Measurements from ENCODE around the gene HOXB2. TPM values are rescaled to one million over a fixed set of nuclear protein-coding genes. Genes with fewer than 3 reads are reported as not detected.

HOXB2 gene
- total RNA-seq, 1 experiment from 2014 or later: 27.0 TPM

- DNase-seq (ENCODE audit: low spot score): peak; percentile 51
These were observed 33.9 kb upstream of the HOXB2 start for GRCh38 chr17:48578616-48579470.

GRCh38 chr17:48577946-48578615, 33.2 kb upstream of the HOXB2 start, which contains the start of gene HOXB4:
Gene HOXB4, minus strand, starts transcription at chr17:48578350. Its CDS starts 31 bp downstream, at chr17:48578319.
- peak; percentile 71 for DNase-seq (ENCODE audit: low spot score)

- DNase-seq (ENCODE audit: low spot score): peak; percentile 56
These were observed 32.5 kb upstream of the HOXB2 start for GRCh38 chr17:48577330-48577945.

GRCh38 chr17:48576479-48577309, 31.8 kb upstream of the HOXB2 start:
- peak; percentile 35 for DNase-seq (ENCODE audit: low spot score)

DNA sequence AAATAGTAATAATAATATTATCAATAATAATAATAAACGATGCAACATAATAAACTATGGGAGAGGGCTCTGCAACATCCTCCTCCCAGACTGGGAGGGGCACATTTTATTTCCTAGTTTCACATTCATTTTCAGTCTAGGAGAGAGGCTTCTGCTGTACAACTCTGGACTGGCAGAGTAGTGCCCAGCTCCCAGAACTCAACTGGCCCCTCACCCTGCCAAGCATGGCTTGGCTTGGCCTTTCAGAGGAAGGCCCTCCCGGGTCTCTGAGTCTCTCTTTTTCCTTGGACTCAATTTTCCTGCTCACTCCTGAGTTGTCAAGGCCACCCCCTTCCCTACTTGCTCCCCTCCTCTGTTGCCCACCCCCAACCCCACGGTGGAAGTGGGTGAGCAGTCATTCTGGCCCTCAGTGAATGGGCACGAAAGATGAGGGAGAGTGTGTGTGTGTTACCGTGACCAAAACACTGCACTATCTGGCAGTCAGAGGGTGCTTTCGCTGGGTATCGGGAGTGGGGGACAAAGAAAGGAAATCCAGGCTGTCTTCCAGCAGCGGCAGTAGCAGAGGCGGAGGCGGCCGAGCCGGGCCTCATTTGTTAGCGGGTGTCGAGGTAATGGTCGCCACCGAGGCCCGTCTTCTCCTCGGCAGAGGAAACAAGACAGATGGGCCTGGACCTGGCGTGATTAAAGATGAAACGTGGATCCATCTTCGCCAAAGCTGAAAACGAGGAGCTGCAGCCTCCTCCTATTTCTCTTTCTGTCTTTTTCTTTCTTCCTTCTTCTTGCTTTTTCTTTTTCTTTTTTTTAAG, 31.0 kb upstream of the HOXB2 start:
- peak; percentile 51 for DNase-seq (ENCODE audit: low spot score)

DNA sequence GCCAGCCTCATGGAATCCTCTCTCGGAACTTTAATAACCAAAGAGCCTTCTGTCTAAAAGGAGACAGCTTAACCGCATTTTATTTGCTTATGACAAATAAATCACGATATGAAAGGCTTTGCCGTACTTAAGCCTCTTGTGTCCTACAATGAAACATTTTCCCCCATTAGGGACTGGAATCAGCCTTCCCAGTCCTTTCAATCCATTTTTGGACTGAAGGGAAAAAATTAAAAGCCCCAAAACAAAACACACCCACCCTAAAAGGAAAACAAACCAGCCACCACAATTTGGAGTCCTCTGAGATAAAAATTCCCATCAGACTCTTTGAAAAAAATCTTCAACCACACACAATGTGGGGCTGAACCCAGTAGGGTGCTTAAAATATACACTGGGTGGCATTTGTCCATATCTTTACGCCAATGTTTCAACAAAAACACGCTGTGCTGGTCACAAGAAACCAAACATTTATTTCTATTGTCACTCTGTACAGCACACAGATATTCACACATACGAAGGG, 30.2 kb upstream of the HOXB2 start:
- DNase-seq (ENCODE audit: low spot score): peak; percentile 85

- no peak for DNase-seq (ENCODE audit: low spot score)
These were observed 29.7 kb upstream of the HOXB2 start for GRCh38 chr17:48574505-48575065.

DNA sequence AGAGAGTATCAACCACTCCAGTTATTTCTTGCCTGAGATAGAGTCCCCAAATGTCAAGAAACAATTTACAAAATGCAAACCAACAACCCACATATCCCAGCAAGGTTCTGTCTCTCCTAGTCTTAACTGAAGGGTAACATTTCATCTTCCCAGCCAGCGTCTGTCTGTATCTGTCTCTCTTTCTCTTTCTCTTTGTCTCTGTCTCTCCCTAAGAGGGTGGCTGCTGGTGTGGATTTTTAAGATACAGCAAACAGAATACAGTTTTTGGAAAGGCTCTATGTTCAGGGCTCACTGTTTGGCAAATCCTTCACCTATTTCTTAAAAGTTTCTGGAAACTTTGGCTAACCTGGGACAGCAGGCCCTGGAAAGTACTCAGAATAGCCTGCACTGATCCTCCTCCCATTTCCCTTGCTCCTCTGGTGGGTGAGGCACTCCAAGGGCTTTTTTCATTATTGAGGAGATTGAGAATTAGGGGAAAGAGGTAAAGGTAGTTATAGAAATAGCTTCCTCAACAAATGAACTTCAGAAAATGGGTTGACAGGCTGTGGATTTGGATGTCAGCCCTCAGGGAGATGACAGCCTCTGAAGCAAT, 27.0 kb upstream of the HOXB2 start:
- no peak for DNase-seq (ENCODE audit: low spot score)

DNA sequence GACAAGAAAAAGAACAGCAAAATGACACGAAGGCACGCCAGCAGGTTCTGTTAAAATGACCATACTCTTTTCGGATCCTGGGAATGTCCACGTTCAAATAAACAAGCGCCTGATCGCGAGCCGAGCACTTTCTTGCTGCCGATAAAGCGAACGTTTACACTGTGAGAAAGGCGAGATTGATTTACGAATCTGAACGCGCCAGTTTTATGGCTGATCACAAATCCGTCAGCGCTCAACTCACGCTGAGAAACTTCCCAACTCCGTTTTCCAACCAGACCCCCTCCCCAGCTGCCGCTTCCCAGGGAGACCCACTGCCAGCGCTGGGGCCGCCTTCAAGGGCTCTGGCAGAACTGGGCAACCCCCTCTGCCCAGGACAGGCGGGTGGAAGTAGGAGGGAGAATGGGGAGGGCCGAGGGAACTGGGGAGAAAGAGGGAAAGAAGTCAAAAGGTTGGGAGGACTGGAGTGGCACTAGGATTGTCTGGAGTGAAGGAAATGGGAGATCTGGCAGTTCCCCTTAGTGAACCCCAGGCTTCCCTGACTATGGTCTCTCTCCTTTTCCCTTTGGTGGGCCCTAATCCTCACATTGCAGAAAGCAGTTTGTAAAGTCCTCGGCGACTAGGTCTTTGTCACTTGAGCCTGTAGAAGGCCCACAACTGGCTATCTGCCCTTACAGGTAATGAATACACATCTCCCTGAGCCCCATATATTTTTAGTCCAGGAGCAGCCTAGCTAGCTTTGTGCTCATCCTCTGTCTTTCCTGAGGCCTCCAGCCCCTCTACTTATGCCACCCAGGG, 26.3 kb upstream of the HOXB2 start:
- DNase-seq (ENCODE audit: low spot score): no peak

DNA sequence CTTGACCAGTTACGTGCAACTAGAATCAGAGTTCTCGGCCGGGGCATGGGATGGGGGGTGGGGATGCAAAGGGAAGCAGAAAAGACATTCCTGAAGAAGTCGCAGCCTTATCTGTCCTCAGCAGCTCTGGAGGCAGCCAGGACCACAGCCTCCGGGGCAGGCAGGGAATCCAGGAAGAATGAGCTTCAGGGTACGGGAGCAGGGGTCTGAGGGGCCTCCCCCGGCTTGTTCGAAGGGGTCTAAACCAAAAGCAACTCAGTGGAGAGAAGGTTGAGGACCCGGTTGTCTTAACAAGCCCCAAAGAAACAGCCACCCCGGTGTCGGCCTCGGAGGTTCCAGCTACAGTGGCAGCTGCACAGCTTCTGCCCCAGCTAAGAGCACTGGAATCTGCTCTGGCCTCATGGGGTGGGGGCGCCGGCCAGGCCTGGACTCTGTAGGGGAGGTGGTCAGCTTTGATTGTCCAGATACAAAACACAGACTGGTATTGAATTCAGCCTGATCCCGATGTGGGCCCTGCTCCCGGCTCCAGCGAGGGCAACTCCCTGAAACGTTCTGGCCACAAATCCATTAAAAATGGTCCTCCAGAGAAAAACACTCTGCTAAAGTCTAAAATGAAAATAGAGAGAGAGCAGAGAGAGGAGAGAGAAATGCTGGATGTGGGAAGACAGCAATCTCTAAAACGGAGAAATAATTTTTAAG, 25.6 kb upstream of the HOXB2 start:
- no peak for DNase-seq (ENCODE audit: low spot score)

GRCh38 chr17:48569674-48570324, 24.9 kb upstream of the HOXB2 start:
- no peak for DNase-seq (ENCODE audit: low spot score)

- DNase-seq (ENCODE audit: low spot score): no peak
These were observed 24.3 kb upstream of the HOXB2 start for GRCh38 chr17:48569240-48569582.

DNA sequence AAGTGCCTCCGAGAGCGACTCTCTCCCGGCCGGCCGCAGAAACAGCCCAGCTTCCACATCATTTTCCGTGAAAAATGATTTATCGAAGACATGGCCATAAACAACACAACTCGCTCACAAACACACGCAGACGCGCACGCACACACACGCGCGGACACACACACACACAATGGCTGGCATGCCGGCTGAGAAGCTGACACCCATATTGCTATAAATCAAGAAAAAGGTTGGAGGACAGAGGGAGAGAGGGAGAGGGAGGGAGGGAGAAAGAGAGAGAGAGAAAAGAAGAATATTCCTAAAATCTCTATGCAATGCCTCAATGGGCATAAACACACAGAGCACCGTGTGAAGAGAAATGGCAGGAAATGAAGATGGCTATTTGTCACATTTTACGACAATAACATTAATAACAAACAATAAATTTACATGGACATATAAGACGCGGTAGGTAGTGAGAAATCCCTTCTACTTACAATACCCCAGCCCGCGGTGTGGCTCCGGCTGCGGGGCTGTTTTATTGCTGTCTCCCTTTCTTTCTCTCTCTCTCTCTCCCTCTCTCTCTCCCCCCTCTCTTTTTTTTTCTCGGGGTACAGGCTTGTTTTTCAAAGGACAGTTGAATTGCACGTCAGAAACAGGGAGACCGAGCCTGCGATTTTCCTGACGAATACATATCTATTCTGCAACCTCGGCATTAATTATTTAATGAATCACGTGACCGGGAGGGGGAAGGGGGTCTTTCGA, 23.8 kb upstream of the HOXB2 start:
- no peak for DNase-seq (ENCODE audit: low spot score)

GRCh38 chr17:48567646-48568354, 22.9 kb upstream of the HOXB2 start:
- no peak for DNase-seq (ENCODE audit: low spot score)

DNA sequence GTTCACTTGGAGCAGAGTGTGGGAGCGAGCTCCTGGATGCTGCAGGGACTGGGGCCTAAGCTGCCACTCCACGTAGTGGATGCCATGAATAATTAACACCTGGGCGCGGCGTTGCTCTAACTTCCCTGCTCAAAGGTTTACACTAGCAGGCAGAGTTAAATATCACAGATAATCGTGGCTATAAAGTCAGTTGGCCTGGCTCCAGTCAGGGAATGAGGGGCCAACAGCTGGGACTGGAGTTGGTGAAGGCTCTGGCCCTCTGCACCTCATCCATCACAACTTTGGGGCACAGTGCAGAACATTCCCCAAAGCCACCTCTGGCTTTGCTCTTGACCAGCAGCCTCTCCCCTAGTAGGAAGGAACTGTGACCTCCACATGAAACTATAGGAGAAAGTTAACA, 22.3 kb upstream of the HOXB2 start:
- DNase-seq (ENCODE audit: low spot score): no peak

GRCh38 chr17:48566717-48567116, 21.8 kb upstream of the HOXB2 start:
- no peak for DNase-seq (ENCODE audit: low spot score)

Measured in A172 (cell line).